Stomach smooth muscle (tissue), 2 donors: Measurements from ENCODE around the gene MAP1A.
A peak's percentile ranks its signal among the peaks of the same experiment; 100 is the strongest.

Experiments
- H3K27ac ChIP-seq: one replicate; pipeline ENCODE4 v1.7.0; 2013; ENCODE audit warnings: mild to moderate bottlenecking, low read length, inconsistent platforms
- H3K27me3 ChIP-seq, 2 donors: one replicate each; pipeline ENCODE4 v1.7.0; 2013; ENCODE audit warnings: low read length in 2 of 2; ENCODE audit not compliant: insufficient read depth in 2 of 2, control insufficient read depth in 1 of 2
- H3K36me3 ChIP-seq, 2 donors: one replicate each; pipeline ENCODE4 v1.7.0; 2013; ENCODE audit warnings: low read length in 2 of 2; ENCODE audit not compliant: control insufficient read depth in 2 of 2, insufficient read depth in 2 of 2
- H3K4me1 ChIP-seq: one replicate; pipeline ENCODE4 v1.7.0; 2013; ENCODE audit warnings: low read length; ENCODE audit not compliant: control insufficient read depth, insufficient read depth
- H3K4me3 ChIP-seq, 2 donors: one replicate each; pipeline ENCODE4 v1.7.0; 2013; ENCODE audit warnings: low read length in 2 of 2
- H3K9ac ChIP-seq, 2 donors: one replicate each; pipeline ENCODE4 v1.7.0; 2013; ENCODE audit warnings: low read length in 2 of 2, mild to moderate bottlenecking in 1 of 2
- H3K9me3 ChIP-seq, 2 donors: one replicate each; pipeline ENCODE4 v1.7.0; 2013; ENCODE audit warnings: low read length in 2 of 2; ENCODE audit not compliant: control insufficient read depth in 2 of 2
- donor health status: healthy.
- donor health status: Pancreatic carcinoma.

The MAP1A gene

GRCh38 chr15:43517354-43518196, at the start of gene MAP1A:
MAP1A (plus strand) TSS chr15:43517608; CDS start chr15:43521474, 3,866 bp downstream.
- Histone ChIP-seq H3K4me3 (peak within 1 kb of the TSS; percentile 92 to 96), H3K27me3 (no peaks in the 10 kb centered on the region), H3K36me3 (peaks cover 21 to 24% of the 10 kb centered on the region in 2 donors), H3K9ac (peak within 1 kb of the TSS; percentile 70 to 91), H3K4me1 (peaks cover 39% of the 10 kb centered on the region), H3K27ac (peak within 1 kb of the TSS; percentile 90), H3K9me3 (no peaks in the 10 kb centered on the region)

- Histone ChIP-seq H3K4me3 (no peak overlapping the region), H3K27ac (no peak overlapping the region), H3K36me3 (peaks cover 28 to 40% of the 10 kb centered on the region in 2 donors), H3K9ac (no peak overlapping the region), H3K4me1 (no peaks in the 10 kb centered on the region), H3K27me3 (no peaks in the 10 kb centered on the region), H3K9me3 (no peaks in the 10 kb centered on the region)
Measured at GRCh38 chr15:43469867-43470266, 47.5 kb upstream of the MAP1A start.

GRCh38 chr15:43471975-43472374, 45.4 kb upstream of the MAP1A start:
- Histone ChIP-seq H3K9ac (no peak overlapping the region), H3K4me3 (no peak overlapping the region), H3K27me3 (no peaks in the 10 kb centered on the region), H3K27ac (no peak overlapping the region), H3K4me1 (no peaks in the 10 kb centered on the region), H3K9me3 (no peaks in the 10 kb centered on the region), H3K36me3 (peaks cover 34 to 50% of the 10 kb centered on the region in 2 donors)

- Histone ChIP-seq H3K9me3 (no peaks in the 10 kb centered on the region), H3K9ac (no peak overlapping the region), H3K27me3 (no peaks in the 10 kb centered on the region), H3K36me3 (peaks cover 37 to 60% of the 10 kb centered on the region in 2 donors), H3K4me3 (no peak overlapping the region), H3K27ac (no peak overlapping the region), H3K4me1 (no peaks in the 10 kb centered on the region)
Measured at GRCh38 chr15:43473885-43474284, 43.5 kb upstream of the MAP1A start.

- Histone ChIP-seq H3K27ac (no peak overlapping the region), H3K36me3 (peaks cover 10 to 18% of the 10 kb centered on the region in 2 donors), H3K27me3 (no peaks in the 10 kb centered on the region), H3K9ac (no peak overlapping the region), H3K4me1 (no peaks in the 10 kb centered on the region), H3K4me3 (no peak overlapping the region), H3K9me3 (no peaks in the 10 kb centered on the region)
Measured at GRCh38 chr15:43483297-43484128, 33.9 kb upstream of the MAP1A start.

GRCh38 chr15:43484455-43484854, 33.0 kb upstream of the MAP1A start:
- Histone ChIP-seq H3K9me3 (no peaks in the 10 kb centered on the region), H3K9ac (no peak overlapping the region), H3K27ac (no peak overlapping the region), H3K4me3 (no peak overlapping the region), H3K27me3 (no peaks in the 10 kb centered on the region), H3K36me3 (peaks cover 7 to 13% of the 10 kb centered on the region in 2 donors), H3K4me1 (no peaks in the 10 kb centered on the region)

GRCh38 chr15:43487271-43487895, 30.0 kb upstream of the MAP1A start:
- Histone ChIP-seq H3K9ac (no peak overlapping the region), H3K27me3 (no peaks in the 10 kb centered on the region), H3K36me3 (peaks cover 8 to 16% of the 10 kb centered on the region in 2 donors), H3K9me3 (no peaks in the 10 kb centered on the region), H3K27ac (no peak overlapping the region), H3K4me1 (peaks cover 7% of the 10 kb centered on the region), H3K4me3 (no peak overlapping the region)

- H3K36me3 ChIP-seq: peaks cover 8 to 16% of the 10 kb centered on the region in 2 donors
- H3K27ac ChIP-seq: no peak overlapping the region
- peaks cover 13% of the 10 kb centered on the region for H3K4me1 ChIP-seq
- no peaks in the 10 kb centered on the region for H3K27me3 ChIP-seq
- no peak overlapping the region for H3K4me3 ChIP-seq
- H3K9ac ChIP-seq: no peak overlapping the region
- H3K9me3 ChIP-seq: no peaks in the 10 kb centered on the region
Measured at GRCh38 chr15:43488790-43489189, 28.6 kb upstream of the MAP1A start.

GRCh38 chr15:43489191-43489590, 28.2 kb upstream of the MAP1A start:
- H3K36me3 ChIP-seq: peaks cover 8 to 16% of the 10 kb centered on the region in 2 donors
- peaks cover 13% of the 10 kb centered on the region for H3K4me1 ChIP-seq
- no peaks in the 10 kb centered on the region for H3K27me3 ChIP-seq
- H3K9ac ChIP-seq: no peak overlapping the region
- H3K9me3 ChIP-seq: no peaks in the 10 kb centered on the region
- H3K27ac ChIP-seq: no peak overlapping the region
- no peak overlapping the region for H3K4me3 ChIP-seq

- Histone ChIP-seq H3K36me3 (peaks cover 8 to 16% of the 10 kb centered on the region in 2 donors), H3K9me3 (no peaks in the 10 kb centered on the region), H3K9ac (peak overlapping the region; percentile 79 to 88), H3K27ac (peak overlapping the region; percentile 64), H3K4me1 (peaks cover 13% of the 10 kb centered on the region), H3K4me3 (peak overlapping the region; percentile 72 to 97), H3K27me3 (no peaks in the 10 kb centered on the region)
Measured at GRCh38 chr15:43492266-43492665, 25.1 kb upstream of the MAP1A start.
